HFFc6 (cell line): Measurements from ENCODE around the gene AKR1D1. TPM values are rescaled to one million over a fixed set of nuclear protein-coding genes. Genes with fewer than 3 reads are reported as not detected.

Experiments
- DNase-seq: peaks from one replicate; pipeline ENCODE4 v3.0.0-alpha.2; 2018
- H3K27ac Mint-ChIP-seq: 2 replicates; pipeline ENCODE4 v1.8.0; 2020; ENCODE audit warnings: mild to moderate bottlenecking, mixed read lengths
- H3K27me3 Mint-ChIP-seq: 2 replicates; pipeline ENCODE4 v1.8.0; 2021; ENCODE audit warnings: mild to moderate bottlenecking, moderate library complexity, mixed read lengths; ENCODE audit not compliant: insufficient read depth
- H3K36me3 Mint-ChIP-seq: 2 replicates; pipeline ENCODE4 v1.8.0; 2021; ENCODE audit warnings: low read depth, mixed read lengths
- H3K4me1 Mint-ChIP-seq: 2 replicates; pipeline ENCODE4 v1.8.0; 2020; ENCODE audit warnings: low read depth, mixed read lengths
- H3K4me3 Mint-ChIP-seq: 2 replicates; pipeline ENCODE4 v1.8.0; 2020; ENCODE audit warnings: mild to moderate bottlenecking, moderate library complexity, mixed read lengths
- H3K9me3 Mint-ChIP-seq: 2 replicates; pipeline ENCODE4 v1.8.0; 2020; ENCODE audit warnings: mild to moderate bottlenecking, mixed read lengths
- total RNA-seq, 6 experiments: library from RNA; stranded (reverse); fragmentation: NEBNext Ultra II Directional; extraction: Animal tissue kit (Norgen Biotek cat#: 25700); gene quantifications; 2 replicates in 1 of 6; 3 replicates in 5 of 6; pipeline ENCODE4 v1.2.3, GENCODE V29; 2021
- TF ChIP-seq, protein P1 (sequence below): fragments of 200-600 bp; sonication (generic); IDR thresholded peaks from 2 replicates; pipeline ENCODE4 v1.5.0; 2021; ENCODE audit warnings: antibody characterized with exemption, mild to moderate bottlenecking

AKR1D1 gene
- total RNA-seq, 6 experiments from 2014 or later = 0.17 TPM; not detected in 5

DNA sequence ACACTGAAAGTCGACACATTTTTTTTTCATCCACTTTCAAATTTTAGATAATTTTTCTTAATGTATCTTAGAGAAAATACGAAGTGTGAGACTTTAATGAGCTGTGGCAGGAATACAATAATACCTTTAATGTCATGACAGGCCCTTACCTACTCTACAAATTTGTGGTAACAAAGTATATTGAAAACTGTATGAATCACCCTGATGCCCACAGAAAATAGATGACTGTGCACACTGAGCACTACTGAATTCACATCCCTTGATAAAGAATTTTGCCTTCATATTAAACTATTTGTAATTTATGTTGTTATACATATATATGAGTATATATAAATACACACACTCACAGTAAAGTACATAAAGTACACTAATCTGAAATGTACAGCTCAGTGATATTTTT lies 51.7 kb downstream of the AKR1D1 start:
- H3K9me3 Mint-ChIP-seq = no peaks in the 10 kb centered on the region
- peaks cover 2% of the 10 kb centered on the region; the same call in 1 of the 2 replicates for H3K27me3 Mint-ChIP-seq
- no peak overlapping the region for H3K27ac Mint-ChIP-seq
- TF ChIP-seq, protein P1, sequence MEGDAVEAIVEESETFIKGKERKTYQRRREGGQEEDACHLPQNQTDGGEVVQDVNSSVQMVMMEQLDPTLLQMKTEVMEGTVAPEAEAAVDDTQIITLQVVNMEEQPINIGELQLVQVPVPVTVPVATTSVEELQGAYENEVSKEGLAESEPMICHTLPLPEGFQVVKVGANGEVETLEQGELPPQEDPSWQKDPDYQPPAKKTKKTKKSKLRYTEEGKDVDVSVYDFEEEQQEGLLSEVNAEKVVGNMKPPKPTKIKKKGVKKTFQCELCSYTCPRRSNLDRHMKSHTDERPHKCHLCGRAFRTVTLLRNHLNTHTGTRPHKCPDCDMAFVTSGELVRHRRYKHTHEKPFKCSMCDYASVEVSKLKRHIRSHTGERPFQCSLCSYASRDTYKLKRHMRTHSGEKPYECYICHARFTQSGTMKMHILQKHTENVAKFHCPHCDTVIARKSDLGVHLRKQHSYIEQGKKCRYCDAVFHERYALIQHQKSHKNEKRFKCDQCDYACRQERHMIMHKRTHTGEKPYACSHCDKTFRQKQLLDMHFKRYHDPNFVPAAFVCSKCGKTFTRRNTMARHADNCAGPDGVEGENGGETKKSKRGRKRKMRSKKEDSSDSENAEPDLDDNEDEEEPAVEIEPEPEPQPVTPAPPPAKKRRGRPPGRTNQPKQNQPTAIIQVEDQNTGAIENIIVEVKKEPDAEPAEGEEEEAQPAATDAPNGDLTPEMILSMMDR = no peak
- no peak for DNase-seq
- H3K4me3 Mint-ChIP-seq = no peak overlapping the region
- peaks cover 13% of the 10 kb centered on the region for H3K4me1 Mint-ChIP-seq
- no peaks in the 10 kb centered on the region for H3K36me3 Mint-ChIP-seq

DNA sequence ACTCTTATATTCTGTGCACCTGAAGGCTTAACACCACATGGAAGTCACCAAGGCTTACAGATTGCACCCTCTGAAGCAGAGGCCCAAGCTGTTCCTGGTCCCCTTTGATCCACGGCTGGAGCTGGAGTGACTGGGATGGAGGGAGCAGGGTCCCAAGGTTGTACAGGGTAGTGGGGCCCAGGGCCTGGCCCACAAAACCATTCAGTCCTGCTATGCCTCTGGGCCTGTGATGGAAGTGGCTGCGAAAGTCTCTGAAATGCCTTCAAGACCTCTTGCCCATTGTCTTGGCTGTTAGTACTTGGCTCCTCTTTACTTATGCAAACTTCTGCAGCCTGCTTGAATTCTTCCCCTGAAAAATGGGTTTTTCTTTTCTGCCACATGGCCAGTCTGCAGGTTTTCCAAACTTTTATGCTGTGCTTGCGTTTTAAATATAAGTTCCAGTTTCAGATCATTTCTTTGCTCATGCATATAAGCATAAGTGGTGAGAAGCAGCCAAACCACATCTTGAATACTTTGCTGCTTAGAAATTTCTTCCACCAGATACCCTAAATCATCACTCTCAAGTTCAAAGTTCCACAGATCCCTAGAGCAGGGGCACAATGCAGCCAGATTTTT lies 53.4 kb downstream of the AKR1D1 start:
- Mint-ChIP-seq H3K27me3 (peaks cover 2% of the 10 kb centered on the region; the same call in 1 of the 2 replicates), H3K36me3 (no peaks in the 10 kb centered on the region), H3K4me3 (no peak overlapping the region), H3K4me1 (peaks cover 13% of the 10 kb centered on the region), H3K9me3 (no peaks in the 10 kb centered on the region), H3K27ac (no peak overlapping the region)
- DNase-seq = no peak
- TF ChIP-seq, protein P1 = no peak

DNA sequence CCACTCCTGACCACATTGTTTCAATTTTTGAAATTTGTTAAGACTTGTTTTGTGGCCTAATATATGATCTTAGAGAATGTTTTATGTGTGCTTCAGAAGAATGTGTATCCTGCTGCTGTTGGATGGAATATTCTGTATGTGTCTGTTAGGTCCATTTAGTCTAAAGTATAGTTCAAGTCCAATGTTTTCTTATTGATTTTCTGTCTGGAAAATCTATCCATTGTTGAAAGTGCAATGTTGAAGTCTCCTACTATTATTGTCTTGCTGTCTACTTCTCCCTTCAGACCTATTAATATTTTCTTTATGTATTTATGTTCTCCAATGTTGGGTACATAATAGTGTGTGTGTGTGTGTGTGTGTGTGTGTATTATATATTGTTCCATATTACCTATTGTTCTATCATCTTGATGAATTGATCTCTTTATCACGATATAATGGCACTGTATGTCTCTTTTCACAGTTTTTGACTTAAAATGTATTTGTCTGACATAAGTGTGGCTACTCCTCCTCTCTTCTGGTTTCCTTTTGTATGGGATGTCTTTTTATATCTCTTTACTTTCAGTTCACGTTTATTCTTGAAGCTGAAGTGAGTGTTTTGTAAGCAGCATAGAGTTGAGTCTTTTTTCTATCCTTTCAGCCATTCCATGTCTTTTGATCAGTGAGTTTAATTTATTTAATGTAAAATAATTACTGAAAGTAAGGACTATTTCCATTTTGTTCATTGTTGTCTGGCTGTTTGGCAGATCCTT lies 61.3 kb downstream of the AKR1D1 start:
- DNase-seq = no peak
- Mint-ChIP-seq H3K36me3 (no peaks in the 10 kb centered on the region), H3K4me3 (no peak overlapping the region), H3K27me3 (peaks cover 7% of the 10 kb centered on the region; the same call in 1 of the 2 replicates), H3K27ac (no peak overlapping the region), H3K9me3 (no peaks in the 10 kb centered on the region), H3K4me1 (no peaks in the 10 kb centered on the region)
- TF ChIP-seq, protein P1 = no peak

DNA sequence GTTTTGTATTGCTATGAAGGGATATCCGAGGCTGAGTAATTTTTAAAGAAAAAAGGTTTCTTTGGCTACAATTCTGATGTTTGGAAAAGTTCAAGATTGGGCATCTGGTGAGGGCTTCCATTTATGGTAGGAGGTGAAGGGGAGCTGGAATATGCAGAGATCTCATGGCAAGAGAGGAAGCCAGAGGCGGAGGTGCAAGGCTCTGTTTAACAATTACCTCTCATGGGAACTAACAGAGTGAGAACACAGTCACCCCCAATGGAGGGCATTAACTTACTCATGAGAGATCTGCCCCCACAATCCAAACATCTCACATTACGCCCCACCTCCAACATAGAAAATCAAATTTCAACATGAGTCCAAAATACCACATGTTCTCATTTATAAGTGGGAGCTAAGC lies 62.0 kb downstream of the AKR1D1 start:
- Mint-ChIP-seq H3K9me3 (no peaks in the 10 kb centered on the region), H3K36me3 (no peaks in the 10 kb centered on the region), H3K4me3 (no peak overlapping the region), H3K27me3 (peaks cover 8% of the 10 kb centered on the region; the same call in 1 of the 2 replicates), H3K27ac (no peak overlapping the region), H3K4me1 (no peaks in the 10 kb centered on the region)
- TF ChIP-seq, protein P1 = no peak
- DNase-seq = no peak

- H3K9me3 Mint-ChIP-seq = no peaks in the 10 kb centered on the region
- DNase-seq = no peak
- TF ChIP-seq, protein P1 = no peak
- H3K27me3 Mint-ChIP-seq = peaks cover 3% of the 10 kb centered on the region
- H3K4me1 Mint-ChIP-seq = no peaks in the 10 kb centered on the region
- no peaks in the 10 kb centered on the region for H3K36me3 Mint-ChIP-seq
- no peak overlapping the region for H3K27ac Mint-ChIP-seq
- H3K4me3 Mint-ChIP-seq = no peak overlapping the region
Measured at GRCh38 chr7:138142583-138143201, 66.4 kb downstream of the AKR1D1 start.
